IMR-90 (cell line): ENCODE measurements around the gene ERICH2. TPM values are rescaled to one million over a fixed set of nuclear protein-coding genes. Genes with fewer than 3 reads are reported as not detected.

Experiments
- ATAC-seq: fragments of 200-7000 bp; cut with Tn5 transposase; 2 replicates; pipeline ENCODE4 v1.9.1; 2020; ENCODE audit warnings: low read depth, mild to moderate bottlenecking, moderate library complexity
- BruUV-seq: library from RNA; stranded (reverse); fragments of 400-500 nt; replicated peaks from 2 replicates; lab custom pipeline; 2021; lab: Mats Ljungman, UMichigan
- CTCF ChIA-PET: fragments of 300-600 bp; formaldehyde crosslinking; extraction: SDS; loops from one replicate; lab custom pipeline; 2021; ENCODE audit warnings: antibody characterized with exemption; lab: Yijun Ruan, JAX
- POLR2A ChIA-PET: fragments of 300-600 bp; sonication (Branson Sonifier 250); formaldehyde crosslinking; loops from one replicate; lab custom pipeline; 2022; ENCODE audit warnings: antibody characterized with exemption; ENCODE audit not compliant: unreplicated experiment; lab: Charles Lee
- DNase-seq: peaks from one replicate; pipeline ENCODE4 v3.0.0; 2013
- H2AFZ ChIP-seq: replicated peaks from 2 replicates; pipeline ENCODE3; 2013; ENCODE audit warnings: low read length, mild to moderate bottlenecking; ENCODE audit not compliant: poor library complexity
- H2AK5ac ChIP-seq: 2 replicates; pipeline ENCODE4 v1.6.1; 2013; ENCODE audit warnings: low read depth, low read length, inconsistent platforms
- H2AK9ac ChIP-seq: replicated peaks from 2 replicates; pipeline ENCODE3; 2013; ENCODE audit warnings: mild to moderate bottlenecking, low read depth, low read length, moderate library complexity; ENCODE audit not compliant: poor library complexity
- H2BK120ac ChIP-seq: 2 replicates; pipeline ENCODE4 v1.6.1; 2013; ENCODE audit warnings: low read depth, low read length, inconsistent platforms
- H2BK15ac ChIP-seq: 3 replicates; pipeline ENCODE4 v1.6.1; 2013; ENCODE audit warnings: low read depth, low read length, inconsistent platforms
- H2BK20ac ChIP-seq: 2 replicates; pipeline ENCODE4 v1.6.1; 2013; ENCODE audit warnings: low read depth, mild to moderate bottlenecking, inconsistent platforms, low read length, moderate library complexity
- H2BK5ac ChIP-seq: 2 replicates; pipeline ENCODE4 v1.6.1; 2013; ENCODE audit warnings: mild to moderate bottlenecking, low read depth, low read length, inconsistent platforms; ENCODE audit not compliant: poor library complexity, severe bottlenecking
- H3K14ac ChIP-seq: replicated peaks from 2 replicates; pipeline ENCODE4 v1.6.1; 2013; ENCODE audit warnings: low read depth, low read length, inconsistent platforms
- H3K18ac ChIP-seq: 2 replicates; pipeline ENCODE4 v1.6.1; 2013; ENCODE audit warnings: low read depth, low read length, control low read depth
- H3K23ac ChIP-seq: 2 replicates; pipeline ENCODE4 v1.6.1; 2013; ENCODE audit warnings: low read depth, low read length, inconsistent platforms
- H3K27ac ChIP-seq: 2 replicates; pipeline ENCODE4 v1.5.1; 2013; ENCODE audit warnings: mild to moderate bottlenecking, control low read depth, low read length; ENCODE audit not compliant: insufficient read depth
- H3K27me3 ChIP-seq: 2 replicates; pipeline ENCODE4 v1.6.1; 2013; ENCODE audit warnings: low read length; ENCODE audit not compliant: control insufficient read depth, insufficient read depth
- H3K36me3 ChIP-seq: 2 replicates; pipeline ENCODE4 v1.6.1; 2013; ENCODE audit warnings: low read length, mixed read lengths; ENCODE audit not compliant: control insufficient read depth, insufficient read depth
- H3K4ac ChIP-seq: 2 replicates; pipeline ENCODE4 v1.6.1; 2013; ENCODE audit warnings: low read depth, low read length, inconsistent platforms
- H3K4me1 ChIP-seq: 2 replicates; pipeline ENCODE4 v1.6.1; 2013; ENCODE audit warnings: low read length, mixed read lengths; ENCODE audit not compliant: control insufficient read depth, insufficient read depth
- H3K4me2 ChIP-seq: 2 replicates; pipeline ENCODE4 v1.6.1; 2013; ENCODE audit warnings: low read depth, mild to moderate bottlenecking, control low read depth, low read length, moderate library complexity
- H3K4me3 ChIP-seq: 2 replicates; pipeline ENCODE4 v1.5.1; 2013; ENCODE audit warnings: low read depth, mild to moderate bottlenecking, control low read depth, low read length, moderate library complexity; ENCODE audit not compliant: insufficient read depth
- H3K56ac ChIP-seq: 2 replicates; pipeline ENCODE4 v1.6.1; 2013; ENCODE audit warnings: low read length, inconsistent platforms; ENCODE audit not compliant: insufficient read depth; ENCODE audit errors: extremely low read depth
- H3K79me1 ChIP-seq, 2 experiments: 2 replicates each; pipeline ENCODE4 v1.6.1; 2013; ENCODE audit warnings: low read length in 2 of 2, inconsistent platforms in 1 of 2, low read depth in 1 of 2
- H3K9ac ChIP-seq: 2 replicates; pipeline ENCODE4 v1.6.1; 2013; ENCODE audit warnings: low read depth, low read length, control low read depth
- H3K9me1 ChIP-seq: 2 replicates; pipeline ENCODE4 v1.6.1; 2013; ENCODE audit warnings: low read length, inconsistent platforms; ENCODE audit not compliant: insufficient read depth
- H3K9me3 ChIP-seq: 2 replicates; pipeline ENCODE4 v1.6.1; 2013; ENCODE audit warnings: low read length; ENCODE audit not compliant: control insufficient read depth, insufficient read depth
- H4K20me1 ChIP-seq: 2 replicates; pipeline ENCODE4 v1.6.1; 2013; ENCODE audit warnings: low read length, inconsistent platforms; ENCODE audit not compliant: insufficient read depth
- H4K5ac ChIP-seq: 2 replicates; pipeline ENCODE4 v1.6.1; 2013; ENCODE audit warnings: mild to moderate bottlenecking, low read depth, low read length, control low read depth
- H4K8ac ChIP-seq, 2 experiments: 2 replicates each; pipeline ENCODE4 v1.6.1; 2013; ENCODE audit warnings: low read depth in 2 of 2, low read length in 2 of 2, control low read depth in 1 of 2, inconsistent platforms in 1 of 2
- H4K91ac ChIP-seq: 2 replicates; pipeline ENCODE4 v1.6.1; 2013; ENCODE audit warnings: low read depth, low read length, inconsistent platforms; ENCODE audit not compliant: insufficient read depth
- BHLHE40 ChIP-seq: fragments of 150-350 bp; IDR thresholded peaks from 2 replicates; pipeline ENCODE4 v1.6.1; 2016; ENCODE audit warnings: mild to moderate bottlenecking, low read depth, low read length
- POLR2A ChIP-seq: IDR thresholded peaks from 2 replicates; pipeline ENCODE4 v1.6.1; 2012; ENCODE audit warnings: mild to moderate bottlenecking, low read depth, low read length
- WGBS, 2 experiments: methylation state at CpG; one replicate each; pipeline versions ENCODE4 v1.1.5 to v1.1.7; 2013; ENCODE audit warnings: missing lambda C conversion rate in 2 of 2; ENCODE audit not compliant: insufficient read length in 1 of 2; ENCODE audit errors: extremely low coverage in 2 of 2; 5-methylcytosine and 5-hydroxymethylcytosine counted together
- dilution Hi-C: fragments of 300-500 bp; cut with HindIII; formaldehyde crosslinking; loops from one replicate; pipeline ENCODE4 v1.14.3; 2018; ENCODE audit warnings: low sequenced_read_pairs; ENCODE audit not compliant: unreplicated experiment
- in situ Hi-C: fragments of 300-500 bp; cut with MboI; formaldehyde crosslinking; loops from 3 replicates; pipeline ENCODE4 v1.14.3; 2019; ENCODE audit warnings: low sequenced_read_pairs, inconsistent platforms, mixed read lengths
- intact Hi-C: fragments of 100-400 bp; cut with micrococcal nuclease; formaldehyde crosslinking; loops from 2 replicates; pipeline ENCODE4 v1.10.0; 2022
- polyA plus RNA-seq, 3 experiments: library from polyadenylated mRNA; depleted of rRNA; stranded (reverse); fragments of >200 nt; gene quantifications; 2 replicates each; pipeline ENCODE4 v1.2.3, GENCODE V29; 2012; ENCODE audit warnings: low replicate concordance in 1 of 3
- total RNA-seq: library from RNA; depleted of rRNA; stranded (reverse); fragments of >200 nt; gene quantifications from 2 replicates; pipeline ENCODE4 v1.2.3, GENCODE V29; 2012

ERICH2 gene
- total and polyA plus RNA-seq, 2 of the 4 experiments (the other 2 are of a cell fraction), result not detected

GRCh38 chr2:170823898-170824215, 53.7 kb downstream of the ERICH2 start:
- DNase-seq (no peak), ATAC-seq (no peak)
- no peaks in the 10 kb centered on the region for H3K4me1 ChIP-seq
- no peak overlapping the region for H3K56ac ChIP-seq
- H3K27ac ChIP-seq, result no peak overlapping the region
- no peak overlapping the region for H2BK120ac ChIP-seq
- no peak overlapping the region for H2AK9ac ChIP-seq
- H3K36me3 ChIP-seq, result no peaks in the 10 kb centered on the region
- H3K4ac ChIP-seq, result no peak overlapping the region
- ChIA-PET POLR2A (no interaction called here), CTCF (no interaction called here)
- H4K91ac ChIP-seq, result no peak overlapping the region
- WGBS, 2 experiments, result no CpG with 5 or more reads among the region's 11 CpGs
- H4K20me1 ChIP-seq, result no peaks in the 10 kb centered on the region
- H4K5ac ChIP-seq, result no peak overlapping the region
- no peak overlapping the region for H2BK5ac ChIP-seq
- BruUV-seq, result no TSS peak
- intact Hi-C loops, result no loop called here
- no peak overlapping the region for H3K14ac ChIP-seq
- H3K79me1 ChIP-seq, result no peaks in the 10 kb centered on the region
- no peak overlapping the region for H3K4me2 ChIP-seq
- no peak overlapping the region for H2BK15ac ChIP-seq
- no peak overlapping the region for H2AFZ ChIP-seq
- H3K9me1 ChIP-seq, result no peaks in the 10 kb centered on the region
- H3K18ac ChIP-seq, result no peak overlapping the region
- H3K9ac ChIP-seq, result no peak overlapping the region
- H3K4me3 ChIP-seq, result no peak overlapping the region
- no peak overlapping the region for H2AK5ac ChIP-seq
- H3K23ac ChIP-seq, result no peak overlapping the region
- H2BK20ac ChIP-seq, result no peak overlapping the region
- no peak overlapping the region for H4K8ac ChIP-seq
- TF ChIP-seq BHLHE40, result no peak
- no peak for TF ChIP-seq POLR2A
- in situ Hi-C loops, result loop anchor here (25.0 kb wide), 2 partner anchors 887 to 1387 kb away; no protein-coding TSS in a partner anchor
- peaks cover 69% of the 10 kb centered on the region for H3K27me3 ChIP-seq
- no peaks in the 10 kb centered on the region; the same call in 1 of the 2 replicates for H3K9me3 ChIP-seq
- dilution Hi-C loops, result loop anchor here (25.0 kb wide), 1 partner anchor 412 kb away; no protein-coding TSS in a partner anchor
